Measurements from ENCODE around the gene LPAR5.

- TF ChIP-seq POLR2A (IDR thresholded peaks at IDR 0.05) = no peak
- TF ChIP-seq, protein P1, sequence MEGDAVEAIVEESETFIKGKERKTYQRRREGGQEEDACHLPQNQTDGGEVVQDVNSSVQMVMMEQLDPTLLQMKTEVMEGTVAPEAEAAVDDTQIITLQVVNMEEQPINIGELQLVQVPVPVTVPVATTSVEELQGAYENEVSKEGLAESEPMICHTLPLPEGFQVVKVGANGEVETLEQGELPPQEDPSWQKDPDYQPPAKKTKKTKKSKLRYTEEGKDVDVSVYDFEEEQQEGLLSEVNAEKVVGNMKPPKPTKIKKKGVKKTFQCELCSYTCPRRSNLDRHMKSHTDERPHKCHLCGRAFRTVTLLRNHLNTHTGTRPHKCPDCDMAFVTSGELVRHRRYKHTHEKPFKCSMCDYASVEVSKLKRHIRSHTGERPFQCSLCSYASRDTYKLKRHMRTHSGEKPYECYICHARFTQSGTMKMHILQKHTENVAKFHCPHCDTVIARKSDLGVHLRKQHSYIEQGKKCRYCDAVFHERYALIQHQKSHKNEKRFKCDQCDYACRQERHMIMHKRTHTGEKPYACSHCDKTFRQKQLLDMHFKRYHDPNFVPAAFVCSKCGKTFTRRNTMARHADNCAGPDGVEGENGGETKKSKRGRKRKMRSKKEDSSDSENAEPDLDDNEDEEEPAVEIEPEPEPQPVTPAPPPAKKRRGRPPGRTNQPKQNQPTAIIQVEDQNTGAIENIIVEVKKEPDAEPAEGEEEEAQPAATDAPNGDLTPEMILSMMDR (IDR thresholded peaks at IDR 0.05) = no peak
These were observed 23.5 kb downstream of the LPAR5 start for GRCh38 chr12:6612247-6612646.

Measured in uterus (tissue), 2 donors.